Testis (tissue), 3 donors: Measurements from ENCODE around the gene AQP2. TPM values are rescaled to one million over a fixed set of nuclear protein-coding genes. Genes with fewer than 3 reads are reported as not detected.

Experiments used
- DNase-seq: peaks from one replicate; pipeline ENCODE4 v3.0.0-alpha.2; 2019
- H3K27ac ChIP-seq, 2 donors: fragments of 200-600 bp; sonication (generic); one replicate each; pipeline ENCODE4 v1.5.1; 2019
- H3K27me3 ChIP-seq: fragments of 200-600 bp; sonication (generic); one replicate; pipeline ENCODE4 v1.5.1; 2019
- H3K36me3 ChIP-seq: fragments of 200-600 bp; sonication (generic); one replicate; pipeline ENCODE4 v1.5.1; 2017; ENCODE audit warnings: low read depth; ENCODE audit errors: missing control alignments
- H3K4me1 ChIP-seq: fragments of 200-600 bp; sonication (generic); one replicate; pipeline ENCODE4 v1.5.1; 2019
- H3K4me3 ChIP-seq, 2 donors: fragments of 200-600 bp; sonication (generic); one replicate each; pipeline ENCODE4 v1.5.1; 2017 to 2019
- H3K9me3 ChIP-seq: fragments of 200-600 bp; sonication (generic); one replicate; pipeline ENCODE4 v1.5.1; 2017
- POLR2A ChIP-seq: fragments of 450-650 bp; IDR thresholded peaks from one replicate; pipeline ENCODE4 v1.6.1; 2017; ENCODE audit warnings: antibody characterized with exemption, mild to moderate bottlenecking, moderate library complexity
- WGBS, 2 donors: methylation state at CpG; one replicate each; pipeline ENCODE4 v1.1.5; 2018; 5-methylcytosine and 5-hydroxymethylcytosine counted together
- intact Hi-C: fragments of 100-400 bp; cut with DNase I; formaldehyde crosslinking; loops from one replicate; pipeline ENCODE4 v1.15.1; 2023; ENCODE audit warnings: low total_unique reads
- polyA plus RNA-seq: library from polyadenylated mRNA; stranded (reverse); fragments of 350-450 nt; fragmentation: Illumina TruSeq; extraction: RNeasy Lipid Tissue Mini Kit (QIAGEN cat#74804); gene quantifications from one replicate; pipeline ENCODE4 v1.2.3, GENCODE V29; 2014; ENCODE audit warnings: low read depth, low replicate concordance; ENCODE audit not compliant: insufficient read depth
- total RNA-seq, 2 donors: library from RNA; depleted of rRNA; stranded (reverse); fragments of >200 nt; gene quantifications; one replicate each; pipeline ENCODE4 v1.2.3, GENCODE V29; 2016
- TF ChIP-seq, protein P1 (sequence below), 3 experiments: fragments of 450-650 bp in 2 of 3; fragments of 200-600 bp in 1 of 3; sonication (generic) in 1 of 3; IDR thresholded peaks; one replicate each; pipeline ENCODE4 v1.5.1; 2016 to 2019; ENCODE audit warnings: antibody characterized with exemption in 3 of 3, mild to moderate bottlenecking in 2 of 3, moderate library complexity in 1 of 3

AQP2 gene
- total and polyA plus RNA-seq, 3 donors from 2014 or later = 0.79 to 1.9 (median 1.1) TPM

DNA sequence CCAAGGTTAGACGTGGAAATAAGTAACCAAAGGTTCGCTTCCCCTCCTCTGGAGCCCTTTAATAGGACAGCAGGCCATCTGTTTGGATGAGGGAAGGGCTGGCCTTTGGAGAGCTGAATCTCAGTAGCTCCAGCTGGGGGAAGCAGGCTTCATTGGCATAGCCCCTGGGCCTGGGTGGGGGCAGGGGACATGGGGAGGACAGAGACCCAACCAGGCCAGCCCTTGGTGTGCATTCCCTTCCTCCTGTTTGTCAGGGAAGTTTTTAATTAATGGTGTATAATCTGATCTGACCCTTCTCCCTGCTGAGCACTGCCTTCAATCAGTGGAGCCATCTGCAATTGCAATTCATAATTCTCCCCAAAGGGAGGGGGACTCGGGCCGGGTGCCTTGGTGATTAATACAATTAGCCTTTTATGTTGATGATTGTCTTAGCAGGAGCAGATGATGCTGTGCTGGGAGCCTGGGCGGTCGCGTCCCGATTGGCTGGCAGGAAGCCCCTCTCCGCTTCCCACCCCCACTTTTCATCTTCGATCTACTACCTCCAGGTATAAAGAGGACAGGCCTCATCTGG is 28.6 kb downstream of the AQP2 start:
- WGBS, 2 donors = 89 to 95% methylated on average over 10 of the region's 10 CpGs

DNA sequence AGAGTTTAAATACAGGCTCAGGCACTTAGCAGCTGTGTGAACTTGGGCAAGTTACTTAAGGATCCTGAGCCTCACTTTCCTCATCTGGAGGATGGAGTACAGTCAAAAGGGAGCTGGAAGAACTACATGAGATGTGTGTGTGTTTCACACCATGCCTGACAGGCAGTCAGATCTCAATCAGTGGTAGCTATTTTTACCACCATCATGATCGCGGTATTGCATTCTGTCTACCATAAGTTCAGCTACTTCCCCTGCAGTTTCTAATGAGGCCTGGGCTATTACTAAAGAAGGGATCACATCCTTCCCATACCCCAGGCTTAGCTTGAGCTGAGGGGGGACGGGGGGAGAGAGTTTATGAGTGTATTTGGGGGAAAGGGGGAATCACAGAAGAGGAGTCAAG is 29.3 kb downstream of the AQP2 start:
- Histone ChIP-seq H3K27me3 (no peaks in the 10 kb centered on the region), H3K27ac (no peak overlapping the region), H3K9me3 (no peaks in the 10 kb centered on the region), H3K36me3 (no peaks in the 10 kb centered on the region), H3K4me3 (no peak overlapping the region), H3K4me1 (peaks cover 14% of the 10 kb centered on the region)
- 86 to 94% methylated on average over 3 of the region's 3 CpGs for WGBS, 2 donors
- no peak for TF ChIP-seq POLR2A
- TF ChIP-seq, protein P1, sequence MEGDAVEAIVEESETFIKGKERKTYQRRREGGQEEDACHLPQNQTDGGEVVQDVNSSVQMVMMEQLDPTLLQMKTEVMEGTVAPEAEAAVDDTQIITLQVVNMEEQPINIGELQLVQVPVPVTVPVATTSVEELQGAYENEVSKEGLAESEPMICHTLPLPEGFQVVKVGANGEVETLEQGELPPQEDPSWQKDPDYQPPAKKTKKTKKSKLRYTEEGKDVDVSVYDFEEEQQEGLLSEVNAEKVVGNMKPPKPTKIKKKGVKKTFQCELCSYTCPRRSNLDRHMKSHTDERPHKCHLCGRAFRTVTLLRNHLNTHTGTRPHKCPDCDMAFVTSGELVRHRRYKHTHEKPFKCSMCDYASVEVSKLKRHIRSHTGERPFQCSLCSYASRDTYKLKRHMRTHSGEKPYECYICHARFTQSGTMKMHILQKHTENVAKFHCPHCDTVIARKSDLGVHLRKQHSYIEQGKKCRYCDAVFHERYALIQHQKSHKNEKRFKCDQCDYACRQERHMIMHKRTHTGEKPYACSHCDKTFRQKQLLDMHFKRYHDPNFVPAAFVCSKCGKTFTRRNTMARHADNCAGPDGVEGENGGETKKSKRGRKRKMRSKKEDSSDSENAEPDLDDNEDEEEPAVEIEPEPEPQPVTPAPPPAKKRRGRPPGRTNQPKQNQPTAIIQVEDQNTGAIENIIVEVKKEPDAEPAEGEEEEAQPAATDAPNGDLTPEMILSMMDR (IDR thresholded peaks at IDR 0.05) = no peak
- intact Hi-C loops = no loop called here
- no peak for DNase-seq

More for the DNA sequence above, 28.6 kb downstream of the AQP2 start:
- TF ChIP-seq POLR2A = no peak
- TF ChIP-seq, protein P1 (IDR thresholded peaks at IDR 0.05) = no peak
- Histone ChIP-seq H3K36me3 (no peaks in the 10 kb centered on the region), H3K4me1 (peaks cover 19% of the 10 kb centered on the region), H3K27me3 (no peaks in the 10 kb centered on the region), H3K4me3 (no peak overlapping the region), H3K9me3 (no peaks in the 10 kb centered on the region), H3K27ac (no peak overlapping the region)
- intact Hi-C loops = no loop called here
- DNase-seq = no peak

DNA sequence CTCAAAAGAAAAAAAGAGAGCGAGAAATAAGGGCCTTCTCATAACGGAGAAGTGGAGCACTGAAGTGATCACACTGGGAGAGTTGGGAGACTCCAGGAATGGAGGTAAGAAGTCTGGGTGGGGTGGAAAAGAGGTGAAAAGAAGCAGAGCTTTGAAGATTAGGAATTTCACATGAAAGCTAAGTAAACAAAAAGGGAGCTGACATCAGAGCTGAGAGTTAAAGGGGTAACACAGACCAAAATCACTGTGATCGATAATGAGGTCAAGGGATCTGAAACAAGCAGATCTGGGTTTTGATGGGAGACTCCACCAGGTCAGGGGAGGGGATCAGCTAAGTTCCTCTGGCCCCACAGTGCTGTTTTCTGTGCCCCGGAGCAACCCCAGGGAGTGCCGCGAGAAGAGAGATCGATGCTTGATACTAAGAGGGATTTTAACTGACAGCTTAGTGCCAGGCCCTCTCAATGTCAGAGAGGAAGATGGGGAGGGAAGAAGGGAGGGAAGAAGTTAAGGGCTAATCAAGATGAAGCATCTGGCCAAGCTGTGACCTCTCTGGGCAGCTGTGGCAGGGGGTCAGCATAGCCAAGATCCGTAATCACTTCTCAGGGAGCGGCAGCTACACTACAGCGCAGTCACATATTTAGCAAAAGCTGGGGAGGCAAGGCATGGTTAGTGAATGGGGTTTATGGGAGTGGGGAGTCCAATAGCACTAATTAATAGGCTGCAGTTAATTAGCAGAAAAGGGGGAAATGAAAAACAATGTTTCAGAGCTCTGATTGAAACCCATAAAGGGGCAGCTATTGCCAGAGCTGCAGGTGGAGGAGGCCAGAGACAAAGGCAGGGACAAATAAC is 30.2 kb downstream of the AQP2 start:
- DNase-seq = no peak
- Histone ChIP-seq H3K36me3 (no peaks in the 10 kb centered on the region), H3K27ac (no peak overlapping the region), H3K4me3 (no peak overlapping the region), H3K9me3 (no peaks in the 10 kb centered on the region), H3K4me1 (peaks cover 7% of the 10 kb centered on the region), H3K27me3 (no peaks in the 10 kb centered on the region)
- intact Hi-C loops = no loop called here
- 86 to 93% methylated on average over 10 of the region's 10 CpGs for WGBS, 2 donors
- TF ChIP-seq POLR2A = no peak
- TF ChIP-seq, protein P1 (IDR thresholded peaks at IDR 0.05) = no peak

DNA sequence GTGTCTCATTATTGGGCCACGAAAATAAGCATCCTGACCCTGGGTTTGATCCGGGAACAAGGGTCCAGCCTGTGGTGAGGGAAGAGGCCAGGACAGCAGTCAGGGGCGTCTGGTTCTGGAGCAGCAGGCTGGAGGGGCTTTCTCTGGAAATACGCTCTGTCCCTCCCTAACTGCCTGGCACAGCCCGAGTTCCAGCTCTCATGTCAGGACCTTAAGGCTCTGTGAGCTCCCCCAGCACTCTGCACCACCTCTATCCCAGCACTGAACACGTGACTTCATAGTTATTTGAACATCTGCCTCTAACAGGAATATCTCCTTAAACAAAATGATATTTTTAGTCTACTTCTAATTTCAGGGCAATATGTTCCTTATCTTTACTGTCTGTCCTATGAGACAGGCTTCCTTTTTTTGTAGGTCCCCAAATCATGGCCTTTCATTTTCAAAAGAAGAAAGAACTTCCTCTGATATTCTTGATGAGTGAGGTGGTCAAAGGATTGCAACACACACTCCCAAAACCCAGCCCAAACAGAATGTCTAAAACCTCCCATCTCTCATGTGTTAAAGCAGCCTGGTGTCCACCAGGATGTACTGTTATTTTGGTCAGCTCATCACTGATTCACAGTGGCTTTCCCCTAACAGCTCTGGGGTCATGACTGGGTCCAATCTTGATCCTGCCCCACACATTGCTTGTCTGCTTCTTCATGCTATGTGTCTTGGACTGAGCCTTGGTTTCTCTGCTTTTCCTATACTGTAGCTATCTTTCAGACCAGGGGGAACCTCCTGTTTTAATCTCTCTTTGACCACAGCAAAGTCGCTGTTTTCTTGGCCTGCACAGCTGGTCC is 31.9 kb downstream of the AQP2 start:
- Histone ChIP-seq H3K9me3 (no peaks in the 10 kb centered on the region), H3K36me3 (no peaks in the 10 kb centered on the region), H3K4me1 (peaks cover 7% of the 10 kb centered on the region), H3K27ac (no peak overlapping the region), H3K27me3 (no peaks in the 10 kb centered on the region), H3K4me3 (no peak overlapping the region)
- DNase-seq = no peak
- no peak for TF ChIP-seq POLR2A
- TF ChIP-seq, protein P1 (IDR thresholded peaks at IDR 0.05) = no peak
- intact Hi-C loops = no loop called here
- WGBS, 2 donors = 64 to 71% methylated on average over 7 of the region's 7 CpGs
